Stimulated activated CD4-positive, alpha-beta T cell treated with anti-CD3 and anti-CD28 coated beads, Interleukin-12 subunit alpha, Interleukin-12 subunit beta, amount 100 ng/mL, for 4 hours (primary cell): ENCODE measurements around the gene RBKS.
"Not testable (repeated sequence)": the region's sequence is repeated elsewhere in the genome, so short reads cannot be mapped to it uniquely, and the experiment has no call there.

Experiments used
- DNase-seq: peaks from one replicate; pipeline ENCODE4 v3.0.0-alpha.2; 2020

The RBKS gene

GRCh38 chr2:27904405-27904665 is 14.1 kb upstream of the RBKS start:
- DNase-seq, result no peak

GRCh38 chr2:27903649-27904404 is 13.6 kb upstream of the RBKS start:
- DNase-seq, result no peak

GRCh38 chr2:27903018-27903417 is 12.8 kb upstream of the RBKS start:
- DNase-seq, result no peak

GRCh38 chr2:27902098-27902497 is 11.9 kb upstream of the RBKS start:
- DNase-seq, result no peak

- DNase-seq, result peak; percentile 25
These were observed 11.0 kb upstream of the RBKS start for GRCh38 chr2:27901234-27901633.

GRCh38 chr2:27897717-27898116 is 7.5 kb upstream of the RBKS start:
- DNase-seq, result no peak

- DNase-seq, result no peak
These were observed 2.8 kb upstream of the RBKS start for GRCh38 chr2:27893006-27893405.

- no peak for DNase-seq
These were observed 1.5 kb upstream of the RBKS start for GRCh38 chr2:27891673-27892105.

GRCh38 chr2:27890924-27891672 is 911 bp upstream of the RBKS start:
- DNase-seq, result peak; percentile 76

GRCh38 chr2:27889774-27890145 is 427 bp downstream of the RBKS start:
- DNase-seq, result no peak

- no peak for DNase-seq
These were observed 1.4 kb downstream of the RBKS start for GRCh38 chr2:27888790-27889189.

- DNase-seq, result no peak
These were observed 2.4 kb downstream of the RBKS start for GRCh38 chr2:27887830-27888229.

- DNase-seq, result no peak
These were observed 3.1 kb downstream of the RBKS start for GRCh38 chr2:27887111-27887510.

GRCh38 chr2:27886322-27886721 is 3.9 kb downstream of the RBKS start:
- no peak for DNase-seq

GRCh38 chr2:27885661-27886060 is 4.5 kb downstream of the RBKS start:
- no peak for DNase-seq

- no peak for DNase-seq
These were observed 5.0 kb downstream of the RBKS start for GRCh38 chr2:27885234-27885633.

GRCh38 chr2:27884601-27885000 is 5.6 kb downstream of the RBKS start:
- DNase-seq, result no peak

GRCh38 chr2:27882584-27882922 is 7.6 kb downstream of the RBKS start:
- DNase-seq, result not testable (repeated sequence)

GRCh38 chr2:27881815-27882583 is 8.2 kb downstream of the RBKS start:
- DNase-seq, result not testable (repeated sequence)

GRCh38 chr2:27878825-27879224 is 11.4 kb downstream of the RBKS start:
- no peak for DNase-seq

GRCh38 chr2:27875089-27875881 is 14.9 kb downstream of the RBKS start:
- no peak for DNase-seq

GRCh38 chr2:27873091-27873490 is 17.1 kb downstream of the RBKS start:
- no peak for DNase-seq

GRCh38 chr2:27871802-27872201 is 18.4 kb downstream of the RBKS start:
- DNase-seq, result no peak
